ENCODE results near the gene RABGGTA.

DNA sequence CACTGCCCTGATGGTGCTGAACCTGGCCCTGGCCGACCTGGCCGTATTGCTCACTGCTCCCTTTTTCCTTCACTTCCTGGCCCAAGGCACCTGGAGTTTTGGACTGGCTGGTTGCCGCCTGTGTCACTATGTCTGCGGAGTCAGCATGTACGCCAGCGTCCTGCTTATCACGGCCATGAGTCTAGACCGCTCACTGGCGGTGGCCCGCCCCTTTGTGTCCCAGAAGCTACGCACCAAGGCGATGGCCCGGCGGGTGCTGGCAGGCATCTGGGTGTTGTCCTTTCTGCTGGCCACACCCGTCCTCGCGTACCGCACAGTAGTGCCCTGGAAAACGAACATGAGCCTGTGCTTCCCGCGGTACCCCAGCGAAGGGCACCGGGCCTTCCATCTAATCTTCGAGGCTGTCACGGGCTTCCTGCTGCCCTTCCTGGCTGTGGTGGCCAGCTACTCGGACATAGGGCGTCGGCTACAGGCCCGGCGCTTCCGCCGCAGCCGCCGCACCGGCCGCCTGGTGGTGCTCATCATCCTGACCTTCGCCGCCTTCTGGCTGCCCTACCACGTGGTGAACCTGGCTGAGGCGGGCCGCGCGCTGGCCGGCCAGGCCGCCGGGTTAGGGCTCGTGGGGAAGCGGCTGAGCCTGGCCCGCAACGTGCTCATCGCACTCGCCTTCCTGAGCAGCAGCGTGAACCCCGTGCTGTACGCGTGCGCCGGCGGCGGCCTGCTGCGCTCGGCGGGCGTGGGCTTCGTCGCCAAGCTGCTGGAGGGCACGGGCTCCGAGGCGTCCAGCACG, 44.6 kb upstream of the RABGGTA start:
- TF ChIP-seq, protein P1, sequence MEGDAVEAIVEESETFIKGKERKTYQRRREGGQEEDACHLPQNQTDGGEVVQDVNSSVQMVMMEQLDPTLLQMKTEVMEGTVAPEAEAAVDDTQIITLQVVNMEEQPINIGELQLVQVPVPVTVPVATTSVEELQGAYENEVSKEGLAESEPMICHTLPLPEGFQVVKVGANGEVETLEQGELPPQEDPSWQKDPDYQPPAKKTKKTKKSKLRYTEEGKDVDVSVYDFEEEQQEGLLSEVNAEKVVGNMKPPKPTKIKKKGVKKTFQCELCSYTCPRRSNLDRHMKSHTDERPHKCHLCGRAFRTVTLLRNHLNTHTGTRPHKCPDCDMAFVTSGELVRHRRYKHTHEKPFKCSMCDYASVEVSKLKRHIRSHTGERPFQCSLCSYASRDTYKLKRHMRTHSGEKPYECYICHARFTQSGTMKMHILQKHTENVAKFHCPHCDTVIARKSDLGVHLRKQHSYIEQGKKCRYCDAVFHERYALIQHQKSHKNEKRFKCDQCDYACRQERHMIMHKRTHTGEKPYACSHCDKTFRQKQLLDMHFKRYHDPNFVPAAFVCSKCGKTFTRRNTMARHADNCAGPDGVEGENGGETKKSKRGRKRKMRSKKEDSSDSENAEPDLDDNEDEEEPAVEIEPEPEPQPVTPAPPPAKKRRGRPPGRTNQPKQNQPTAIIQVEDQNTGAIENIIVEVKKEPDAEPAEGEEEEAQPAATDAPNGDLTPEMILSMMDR (IDR thresholded peaks at IDR 0.05) = peak in 2 of 3 donors; percentile 14 to 32
- no peak for TF ChIP-seq POLR2A (IDR thresholded peaks at IDR 0.05)
- TF ChIP-seq EP300 (IDR thresholded peaks at IDR 0.05) = no peak

Measured in ovary (tissue), 3 donors.